GM18507 (cell line): ENCODE data around the gene CXXC5.
"Not testable (repeated sequence)": the region's sequence is repeated elsewhere in the genome, so short reads cannot be mapped to it uniquely, and the experiment has no call there.

Source experiments
- DNase-seq: peaks from one replicate; pipeline ENCODE4 v3.0.0; 2011; ENCODE audit warnings: low read depth; ENCODE audit not compliant: insufficient read length; ENCODE audit errors: extremely low spot score
- FAIRE-seq: peaks from 2 replicates; lab custom pipeline; 2011; peaks lifted over from hg19 to GRCh38; lab: Jason Lieb, UNC

Gene CXXC5

GRCh38 chr5:139725073-139725830 lies 77.1 kb downstream of the CXXC5 start:
- no peak for DNase-seq
- no peak for FAIRE-seq

GRCh38 chr5:139726248-139726647 lies 78.1 kb downstream of the CXXC5 start:
- DNase-seq (no peak), FAIRE-seq (no peak)

- DNase-seq, FAIRE-seq: not testable (repeated sequence)
Observed at GRCh38 chr5:139727615-139728014, 79.5 kb downstream of the CXXC5 start.

- no peak for FAIRE-seq
Observed at GRCh38 chr5:139731281-139731680, 83.1 kb downstream of the CXXC5 start.

GRCh38 chr5:139732019-139732418 lies 83.9 kb downstream of the CXXC5 start:
- FAIRE-seq: no peak

More at GRCh38 chr5:139731281-139731680, 83.1 kb downstream of the CXXC5 start:
- DNase-seq: no peak

GRCh38 chr5:139733010-139733688 lies 85.0 kb downstream of the CXXC5 start:
- FAIRE-seq: no peak
- DNase-seq: no peak

More at GRCh38 chr5:139732019-139732418, 83.9 kb downstream of the CXXC5 start:
- no peak for DNase-seq
